Upper lobe of left lung (tissue), 4 donors: ENCODE data around the gene GRXCR1.

Experiments used
- EP300 ChIP-seq, 4 donors: sonication (generic); formaldehyde crosslinking; IDR thresholded peaks; one replicate each; pipeline ENCODE4 v1.5.1; 2017; ENCODE audit warnings: antibody characterized with exemption in 4 of 4, control low read depth in 2 of 4
- POLR2A ChIP-seq, 4 donors: fragments of 450-650 bp; IDR thresholded peaks; one replicate each; pipeline ENCODE4 v1.5.1; 2016 to 2017; ENCODE audit warnings: antibody characterized with exemption in 4 of 4, mild to moderate bottlenecking in 2 of 4
- TF ChIP-seq, protein P1 (sequence below), 6 experiments: fragments of 450-650 bp in 4 of 6; fragments of 200-600 bp in 2 of 6; sonication (generic) in 2 of 6; IDR thresholded peaks; one replicate each; pipeline ENCODE4 v1.5.1; 2016 to 2019; ENCODE audit warnings: antibody characterized with exemption in 6 of 6

DNA sequence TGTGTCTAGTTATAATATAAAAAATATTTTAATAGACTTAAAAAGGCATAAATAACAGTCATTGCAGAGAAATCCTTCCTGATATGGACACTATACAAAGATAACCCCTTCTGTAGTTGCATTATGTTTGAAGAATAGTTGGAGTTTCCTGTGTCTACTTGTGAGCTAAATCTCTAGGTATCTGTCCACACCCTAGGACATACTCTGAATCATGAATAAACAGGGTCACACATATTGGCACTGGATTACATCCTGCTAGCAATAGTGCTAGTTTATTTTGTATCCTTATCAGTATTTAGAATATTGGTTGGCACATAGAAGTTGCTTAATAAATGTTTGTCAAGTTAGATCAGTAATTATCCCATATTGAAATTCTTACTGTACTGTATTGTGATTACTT lies 173.9 kb downstream of the GRXCR1 start:
- TF ChIP-seq, protein P1, sequence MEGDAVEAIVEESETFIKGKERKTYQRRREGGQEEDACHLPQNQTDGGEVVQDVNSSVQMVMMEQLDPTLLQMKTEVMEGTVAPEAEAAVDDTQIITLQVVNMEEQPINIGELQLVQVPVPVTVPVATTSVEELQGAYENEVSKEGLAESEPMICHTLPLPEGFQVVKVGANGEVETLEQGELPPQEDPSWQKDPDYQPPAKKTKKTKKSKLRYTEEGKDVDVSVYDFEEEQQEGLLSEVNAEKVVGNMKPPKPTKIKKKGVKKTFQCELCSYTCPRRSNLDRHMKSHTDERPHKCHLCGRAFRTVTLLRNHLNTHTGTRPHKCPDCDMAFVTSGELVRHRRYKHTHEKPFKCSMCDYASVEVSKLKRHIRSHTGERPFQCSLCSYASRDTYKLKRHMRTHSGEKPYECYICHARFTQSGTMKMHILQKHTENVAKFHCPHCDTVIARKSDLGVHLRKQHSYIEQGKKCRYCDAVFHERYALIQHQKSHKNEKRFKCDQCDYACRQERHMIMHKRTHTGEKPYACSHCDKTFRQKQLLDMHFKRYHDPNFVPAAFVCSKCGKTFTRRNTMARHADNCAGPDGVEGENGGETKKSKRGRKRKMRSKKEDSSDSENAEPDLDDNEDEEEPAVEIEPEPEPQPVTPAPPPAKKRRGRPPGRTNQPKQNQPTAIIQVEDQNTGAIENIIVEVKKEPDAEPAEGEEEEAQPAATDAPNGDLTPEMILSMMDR (IDR thresholded peaks at IDR 0.05): no peak
- TF ChIP-seq EP300 (IDR thresholded peaks at IDR 0.05): no peak
- no peak for TF ChIP-seq POLR2A (IDR thresholded peaks at IDR 0.05)
